HG02588 (cell line): ENCODE results near the gene RHBDD3.
"Not testable (repeated sequence)": the region's sequence is repeated elsewhere in the genome, so short reads cannot be mapped to it uniquely, and the experiment has no call there.

Source experiments
- ATAC-seq: cut with Tn5 transposase; IDR thresholded peaks from one replicate; pipeline ENCODE4 v1.9.1; 2021; ENCODE audit warnings: mild to moderate bottlenecking, moderate library complexity; ENCODE audit not compliant: unreplicated experiment

The RHBDD3 gene

DNA sequence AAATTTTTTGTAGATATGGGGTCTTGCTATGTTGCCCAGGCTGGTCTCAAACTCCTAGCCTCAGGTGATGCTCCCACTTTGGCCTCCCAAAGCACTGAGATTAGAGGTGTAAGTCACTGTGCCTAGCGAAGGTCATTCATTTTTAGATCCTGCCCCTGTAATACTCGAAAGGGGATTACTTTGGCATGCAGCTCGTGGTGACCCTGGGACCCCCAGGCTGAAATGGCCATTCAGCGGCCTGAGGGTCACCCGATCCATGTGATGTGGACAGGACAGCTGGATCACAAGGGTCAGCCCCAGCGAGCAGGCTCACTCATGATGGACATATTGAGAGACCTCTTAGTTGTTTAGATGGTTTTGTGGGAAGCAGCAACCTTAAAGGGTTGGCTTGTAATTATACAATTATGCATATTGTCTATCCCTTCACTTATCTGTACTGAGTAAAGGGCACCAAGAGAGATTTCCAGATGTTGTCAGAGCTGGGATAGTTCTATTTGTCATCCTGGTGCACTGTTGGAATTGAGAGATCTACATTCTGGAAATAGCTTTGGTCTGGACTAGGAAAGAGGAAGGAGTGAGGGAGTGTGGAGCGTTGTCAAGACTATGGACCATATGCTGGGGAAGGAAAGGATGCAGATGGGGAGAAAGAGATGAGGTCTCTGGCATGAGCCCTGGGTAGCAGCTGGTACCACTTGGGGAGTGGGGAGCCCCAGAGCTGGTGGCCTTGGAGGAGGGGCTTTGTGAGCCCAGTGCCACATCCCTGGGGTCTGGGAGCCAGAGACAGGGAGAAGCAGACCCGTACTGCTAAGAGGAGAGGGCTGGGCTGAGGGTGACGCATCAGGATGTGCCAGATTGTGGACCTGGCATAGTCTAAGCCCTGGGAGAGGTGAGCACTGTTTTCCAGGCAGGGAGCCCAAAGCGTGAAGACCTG is 15.5 kb downstream of the RHBDD3 start:
- no peak for ATAC-seq

DNA sequence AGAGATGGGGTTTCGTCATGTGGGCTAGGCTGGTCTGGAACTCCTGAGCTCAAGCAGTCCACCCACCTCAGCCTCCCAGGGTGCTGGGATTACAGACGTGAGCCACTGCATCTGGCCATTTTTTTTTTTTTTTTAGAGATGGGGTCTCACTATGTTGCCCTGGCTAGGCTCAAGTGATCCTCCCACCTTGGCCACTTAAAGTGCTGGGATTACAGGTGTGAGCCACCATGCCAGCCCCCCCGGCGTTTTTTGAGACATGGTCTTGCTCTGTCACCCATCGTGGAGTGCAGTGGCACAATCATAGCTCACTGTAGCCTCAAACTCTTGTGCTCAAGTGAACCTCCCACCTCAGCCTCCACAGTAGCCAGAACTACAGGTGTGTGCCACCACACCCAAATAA is 16.5 kb downstream of the RHBDD3 start:
- no peak for ATAC-seq

DNA sequence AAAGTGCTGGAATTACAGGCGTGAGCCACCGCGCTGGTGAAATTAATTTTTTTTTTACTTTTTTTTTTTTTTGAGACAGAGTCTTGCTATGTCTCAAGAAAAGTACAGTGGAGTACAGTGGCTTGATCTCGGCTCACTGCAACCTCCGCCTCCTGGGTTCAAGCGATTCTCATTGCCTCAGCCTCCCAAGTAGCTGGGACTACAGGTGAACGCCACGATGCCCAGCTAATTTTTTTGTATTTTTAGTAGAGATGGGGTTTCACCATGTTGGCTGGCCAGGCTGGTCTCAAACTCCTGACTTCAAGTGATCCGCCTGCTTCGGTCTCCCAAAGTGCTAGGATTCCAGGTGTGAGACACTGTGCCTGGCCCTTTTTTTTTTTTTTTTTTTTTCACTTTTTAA is 19.9 kb downstream of the RHBDD3 start:
- ATAC-seq = not testable (repeated sequence)

DNA sequence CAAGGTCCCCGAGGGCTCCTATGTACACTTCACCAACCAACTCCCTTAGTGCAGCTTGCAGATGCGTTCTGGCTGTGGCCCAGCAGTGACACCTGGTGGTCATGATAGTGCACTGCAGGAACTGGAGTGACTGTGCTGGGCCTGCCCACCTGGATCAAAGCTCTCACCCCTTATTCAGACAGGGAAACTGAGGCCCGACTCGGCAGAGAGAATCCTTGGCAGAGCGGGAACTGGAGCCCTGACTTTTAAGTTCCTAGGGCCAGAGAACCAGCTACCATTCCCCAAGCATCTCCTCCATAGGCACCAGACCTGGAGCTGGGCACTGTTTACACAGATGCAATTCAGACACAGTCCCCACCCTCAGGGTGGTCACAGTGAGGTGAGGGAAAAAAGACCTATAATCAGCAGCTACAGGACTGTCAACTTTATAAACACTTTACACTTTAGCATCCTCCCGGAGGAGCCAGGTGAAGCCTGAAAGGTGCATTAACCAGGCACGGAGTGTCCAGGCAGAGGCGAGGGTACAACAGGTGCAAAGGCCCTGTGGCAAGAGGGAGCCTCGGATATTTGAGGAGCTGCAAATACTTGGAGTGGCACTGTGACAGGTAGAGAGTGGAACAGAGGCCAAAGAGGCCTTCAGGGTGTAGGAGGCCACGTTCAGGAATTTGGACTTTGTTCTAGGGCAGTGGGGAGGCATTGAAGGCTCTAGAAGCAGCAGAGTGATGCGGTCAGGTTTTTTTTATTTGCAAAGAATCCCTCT is 22.0 kb downstream of the RHBDD3 start:
- no peak for ATAC-seq

DNA sequence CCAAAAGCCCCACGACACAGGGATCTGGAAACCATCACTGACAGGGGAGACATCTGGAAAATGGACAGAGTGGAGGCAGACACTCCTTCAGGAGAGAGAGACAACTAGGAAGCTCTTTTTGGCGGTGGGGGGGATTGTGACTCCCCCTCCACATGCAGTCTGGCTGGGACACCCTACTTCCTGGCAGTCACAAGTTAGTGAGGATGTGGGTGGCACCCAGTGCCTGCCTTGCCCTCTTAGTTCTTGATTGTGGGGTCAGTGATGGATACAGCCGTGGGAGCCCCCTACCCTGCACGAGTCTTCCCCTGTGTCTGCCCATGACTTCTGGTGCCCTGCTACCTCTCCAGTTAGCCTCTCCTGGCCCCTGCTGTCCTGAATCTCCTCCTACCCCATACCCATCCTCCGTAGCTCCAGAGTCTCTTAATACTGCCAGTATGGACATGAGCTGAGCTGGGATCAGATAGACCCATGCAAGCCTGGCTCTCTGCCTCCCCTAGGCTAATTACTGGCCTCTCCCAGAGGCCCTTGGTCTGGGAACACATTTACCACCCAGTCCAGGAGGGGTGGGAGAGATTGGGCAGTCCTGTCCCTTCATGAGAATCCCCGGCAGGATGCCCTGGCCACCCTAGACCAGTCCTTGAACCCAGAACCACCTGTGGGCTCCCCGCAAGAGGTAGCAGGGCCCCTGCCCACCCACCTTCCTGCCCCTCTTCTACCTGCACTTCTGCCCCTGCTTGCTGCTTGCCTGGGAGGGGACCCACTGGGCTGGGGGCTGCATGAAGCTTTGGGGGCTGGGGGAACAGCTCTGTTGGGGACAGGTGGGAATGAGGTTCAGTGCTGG is 22.8 kb downstream of the RHBDD3 start:
- no peak for ATAC-seq

DNA sequence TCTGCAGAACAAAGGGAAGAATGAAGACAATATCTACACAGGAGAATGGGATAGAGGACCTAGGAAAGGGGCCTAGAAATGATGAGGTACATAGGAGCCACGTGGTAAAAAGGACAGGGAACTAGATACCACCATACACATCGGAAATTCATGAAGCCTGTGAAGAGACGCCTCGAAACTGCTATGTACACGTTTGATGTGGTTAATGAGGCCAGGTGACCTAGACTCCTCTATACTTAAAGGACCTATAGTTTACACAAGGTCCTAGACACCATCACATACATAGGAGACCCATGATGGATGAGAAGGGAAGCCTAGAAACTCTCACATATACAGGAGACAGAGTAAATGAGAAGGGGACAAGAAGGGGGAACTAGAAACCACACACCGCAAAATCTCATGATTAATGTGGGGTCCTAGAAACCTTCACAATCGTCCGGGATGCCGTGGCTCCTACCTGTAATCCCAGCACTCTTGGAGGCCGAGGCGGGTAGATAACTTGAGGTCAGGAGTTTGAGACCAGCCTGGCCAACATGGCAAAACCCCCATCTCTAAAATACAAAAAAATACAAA is 23.8 kb downstream of the RHBDD3 start:
- no peak for ATAC-seq

DNA sequence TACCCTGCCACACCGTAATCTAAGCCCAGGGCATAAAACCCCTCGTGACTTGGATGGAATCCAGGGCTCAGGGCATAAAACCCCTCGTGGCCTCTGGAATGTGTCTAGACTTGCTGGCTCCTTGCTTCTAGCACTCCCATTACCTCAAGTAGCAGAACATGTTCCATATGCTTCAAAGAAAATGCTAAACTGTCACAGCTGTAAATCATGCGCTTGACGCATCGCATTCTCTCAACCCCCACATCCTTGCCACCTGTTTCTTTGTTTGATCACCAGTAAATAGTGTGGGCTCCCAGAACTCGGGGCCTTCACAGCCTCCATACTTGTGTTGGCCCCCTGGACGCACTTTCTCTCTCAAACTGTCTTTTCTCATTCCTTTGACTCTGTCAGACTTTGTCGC is 27.3 kb downstream of the RHBDD3 start:
- ATAC-seq = not testable (repeated sequence)

DNA sequence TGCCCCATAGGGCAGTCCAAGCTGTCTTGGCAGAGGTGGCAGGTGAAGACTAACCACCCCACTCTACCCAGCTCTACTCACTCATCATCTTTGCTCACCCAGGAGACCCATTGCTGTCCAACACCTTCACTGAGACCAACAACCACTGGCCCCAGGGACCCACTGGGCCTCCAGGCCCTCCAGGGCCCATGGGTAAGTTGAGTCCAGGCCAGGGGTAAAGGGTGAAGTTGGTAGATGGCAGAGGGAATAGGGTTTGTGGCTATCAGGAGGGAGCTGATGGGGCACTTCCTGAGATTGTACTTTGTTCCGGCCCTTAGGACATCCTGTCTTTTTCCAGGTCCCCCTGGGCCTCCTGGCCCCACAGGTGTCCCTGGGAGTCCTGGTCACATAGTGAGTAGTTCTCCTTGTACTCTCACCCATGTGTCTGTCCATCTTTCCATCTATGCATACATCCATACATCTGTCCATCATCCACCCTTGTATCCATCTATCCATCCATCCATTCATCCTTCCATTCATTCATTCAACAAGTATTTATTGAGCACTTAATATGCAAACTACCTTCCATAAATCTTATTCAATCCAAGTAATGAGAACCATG is 34.4 kb downstream of the RHBDD3 start:
- ATAC-seq = no peak

DNA sequence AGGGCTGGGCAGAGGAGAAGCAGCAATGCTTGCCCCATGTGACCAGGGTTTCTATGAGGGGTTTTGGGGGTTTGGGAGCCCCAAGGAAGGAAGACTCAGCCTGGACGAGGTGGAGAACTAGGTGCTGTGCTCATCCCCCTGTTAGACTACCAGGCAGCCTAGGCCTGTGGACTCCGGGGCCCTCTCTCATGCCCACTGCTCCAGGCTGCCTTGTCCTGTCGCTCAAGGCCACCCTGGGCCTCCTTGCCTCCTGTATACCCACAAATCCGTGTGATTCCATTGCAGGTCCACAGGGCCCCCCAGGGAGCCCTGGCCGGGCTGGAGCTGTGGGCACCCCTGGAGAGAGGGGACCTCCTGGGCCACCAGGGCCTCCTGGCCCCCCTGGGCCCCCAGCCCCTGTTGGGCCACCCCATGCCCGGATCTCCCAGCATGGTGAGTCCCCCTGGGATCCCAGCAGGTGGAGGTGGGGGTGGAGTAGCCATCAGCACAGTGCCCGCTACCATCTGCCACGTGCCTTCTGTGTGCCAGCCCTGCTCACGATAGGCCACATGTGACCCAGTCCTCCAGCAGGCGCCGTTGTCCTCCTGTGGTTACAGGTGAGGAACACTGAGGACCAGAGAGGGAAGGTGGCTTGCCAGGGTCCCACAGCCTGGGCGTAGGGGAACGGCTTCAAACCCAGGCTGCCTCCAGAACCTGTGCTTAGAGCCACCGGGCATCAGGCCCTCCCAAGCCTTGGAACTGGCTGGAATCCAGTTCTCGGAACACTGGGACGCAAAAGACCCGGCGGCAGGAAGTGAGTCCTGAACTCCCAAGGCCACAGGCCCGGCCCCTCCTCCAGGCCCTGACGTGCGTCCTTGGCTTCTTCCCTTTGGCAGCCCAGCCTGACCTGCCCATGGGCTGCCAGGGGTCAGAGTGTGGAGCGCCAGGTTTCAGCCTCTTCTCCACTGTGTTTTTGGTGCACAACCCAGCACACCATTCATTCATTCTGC is 35.5 kb downstream of the RHBDD3 start:
- no peak for ATAC-seq

DNA sequence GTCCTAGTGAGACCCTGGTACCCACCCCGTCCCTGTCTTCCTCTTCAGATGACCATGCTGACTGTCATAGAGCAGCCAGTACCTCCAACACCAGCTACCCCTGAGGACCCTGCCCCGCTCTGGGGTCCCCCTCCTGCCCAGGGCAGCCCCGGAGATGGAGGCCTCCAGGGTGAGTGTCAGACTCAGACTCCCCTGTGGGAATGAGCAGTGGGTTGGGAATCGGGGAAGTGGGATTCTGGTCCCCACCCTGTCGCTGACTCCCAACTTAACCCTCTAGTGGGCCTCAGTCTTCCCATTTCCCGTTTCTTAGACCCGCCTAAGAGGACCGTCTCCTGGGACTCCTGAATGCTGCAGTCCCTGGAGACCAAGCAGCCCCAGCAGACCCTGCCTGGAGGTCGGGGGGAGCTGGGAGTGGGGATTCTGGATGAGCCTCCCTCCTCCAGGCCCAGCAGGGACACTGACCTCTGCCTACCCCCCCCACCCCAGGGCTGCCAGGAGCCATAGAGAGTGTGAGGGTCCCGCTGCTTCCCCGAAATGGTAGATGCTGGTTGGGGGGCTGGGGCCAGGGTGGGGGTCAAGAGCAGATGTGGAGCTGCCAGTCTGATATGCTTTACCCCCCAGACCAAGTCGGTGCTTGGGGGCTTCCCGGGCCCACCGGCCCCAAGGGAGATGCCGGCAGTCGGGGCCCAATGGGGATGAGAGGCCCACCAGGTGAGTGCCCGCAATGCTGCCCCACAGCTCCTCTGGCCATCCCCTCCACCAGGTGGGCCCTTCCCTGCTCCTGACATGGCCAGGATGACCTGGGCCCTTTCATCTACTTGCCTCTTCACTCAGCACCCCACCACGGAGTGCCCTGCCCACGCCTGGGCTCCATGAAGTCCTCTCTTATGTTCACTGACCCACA is 36.6 kb downstream of the RHBDD3 start:
- ATAC-seq = no peak

DNA sequence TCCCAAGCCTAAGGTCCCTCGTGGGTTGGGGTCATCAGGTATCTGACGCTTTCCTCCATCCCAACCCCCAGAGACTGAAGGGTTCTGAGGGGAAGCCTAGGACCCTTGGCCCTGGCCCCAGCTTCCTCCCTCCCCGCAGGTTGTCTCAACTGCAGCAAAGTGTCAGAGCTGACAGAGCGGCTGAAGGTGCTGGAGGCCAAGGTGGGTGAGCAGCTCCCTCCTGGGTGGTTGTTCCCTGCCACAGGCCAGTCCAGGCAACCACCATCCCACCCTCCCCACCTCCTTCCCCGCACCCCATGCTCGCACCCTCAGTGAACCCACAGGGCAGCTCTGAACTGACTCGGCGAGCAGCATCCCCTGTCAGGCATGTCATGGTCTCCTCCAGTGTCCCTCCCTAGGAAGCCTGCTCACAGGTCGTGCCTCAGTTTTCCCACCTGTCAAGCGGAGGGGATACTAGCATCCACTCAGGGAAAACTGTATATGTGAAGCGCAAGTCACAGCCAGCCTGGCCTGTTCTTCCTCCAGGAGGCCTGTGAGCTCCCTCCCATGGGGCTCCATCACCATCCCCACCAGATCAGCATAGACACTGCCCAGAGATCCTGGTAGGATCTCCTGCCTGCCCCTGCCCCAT is 41.3 kb downstream of the RHBDD3 start:
- no peak for ATAC-seq

DNA sequence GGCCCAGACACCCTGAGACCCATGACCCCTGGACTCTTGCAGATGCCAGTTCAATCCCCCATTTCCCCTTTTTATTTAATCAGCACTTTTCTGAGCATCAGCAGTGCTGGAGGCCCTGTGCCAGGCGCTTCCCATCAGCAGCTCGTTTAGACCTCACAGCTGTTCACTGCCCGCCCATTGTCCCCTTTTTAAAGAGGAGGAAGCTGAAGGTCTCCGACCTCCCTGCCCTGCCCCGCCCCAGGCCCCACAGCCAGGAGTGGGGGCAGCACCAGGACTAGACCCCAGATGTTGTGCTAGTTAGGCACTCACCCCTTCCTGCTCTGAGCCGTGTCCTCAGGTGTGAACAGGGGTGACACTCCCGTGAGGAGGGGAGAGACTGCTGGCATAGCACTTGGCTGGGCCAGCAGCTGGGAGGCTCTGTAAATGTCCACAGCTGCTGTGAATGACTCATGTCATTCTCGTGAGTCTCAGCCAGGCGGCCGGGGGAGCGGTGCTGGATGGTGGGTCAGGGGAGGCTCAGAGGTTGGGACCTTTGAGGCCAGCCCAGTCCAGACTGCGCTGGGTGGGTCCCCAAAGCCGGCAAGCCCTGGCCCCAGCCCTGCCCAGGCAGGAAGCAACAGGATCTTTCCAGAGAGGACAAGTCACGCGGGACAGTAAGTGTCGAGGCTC is 42.2 kb downstream of the RHBDD3 start:
- no peak for ATAC-seq

DNA sequence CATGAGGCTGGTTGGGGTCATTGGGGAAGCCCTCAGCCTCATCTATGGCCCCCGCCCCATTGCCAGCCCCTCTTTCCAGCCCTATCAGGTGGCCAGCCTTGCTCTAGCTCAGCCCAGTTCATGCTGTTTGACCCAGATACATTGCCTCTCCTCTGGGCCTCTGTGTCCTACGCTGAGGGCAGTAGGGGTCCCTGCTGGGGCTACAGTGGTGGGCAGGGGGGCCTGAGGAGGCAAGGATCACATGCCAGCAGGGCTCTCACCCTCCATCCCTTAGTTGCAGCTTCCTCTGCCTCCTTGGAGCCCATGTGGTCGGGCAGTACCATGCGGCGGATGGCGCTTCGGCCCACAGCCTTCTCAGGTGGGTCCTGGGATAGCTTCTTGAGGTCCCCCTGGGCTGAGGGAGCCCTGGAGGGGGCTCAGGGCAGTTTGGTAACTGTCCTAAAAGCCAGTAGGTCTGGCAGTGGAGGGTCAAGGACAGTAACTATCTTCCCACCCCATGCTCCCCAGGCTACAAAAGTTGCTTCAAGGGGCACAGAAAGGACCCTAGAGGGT is 42.8 kb downstream of the RHBDD3 start:
- no peak for ATAC-seq

DNA sequence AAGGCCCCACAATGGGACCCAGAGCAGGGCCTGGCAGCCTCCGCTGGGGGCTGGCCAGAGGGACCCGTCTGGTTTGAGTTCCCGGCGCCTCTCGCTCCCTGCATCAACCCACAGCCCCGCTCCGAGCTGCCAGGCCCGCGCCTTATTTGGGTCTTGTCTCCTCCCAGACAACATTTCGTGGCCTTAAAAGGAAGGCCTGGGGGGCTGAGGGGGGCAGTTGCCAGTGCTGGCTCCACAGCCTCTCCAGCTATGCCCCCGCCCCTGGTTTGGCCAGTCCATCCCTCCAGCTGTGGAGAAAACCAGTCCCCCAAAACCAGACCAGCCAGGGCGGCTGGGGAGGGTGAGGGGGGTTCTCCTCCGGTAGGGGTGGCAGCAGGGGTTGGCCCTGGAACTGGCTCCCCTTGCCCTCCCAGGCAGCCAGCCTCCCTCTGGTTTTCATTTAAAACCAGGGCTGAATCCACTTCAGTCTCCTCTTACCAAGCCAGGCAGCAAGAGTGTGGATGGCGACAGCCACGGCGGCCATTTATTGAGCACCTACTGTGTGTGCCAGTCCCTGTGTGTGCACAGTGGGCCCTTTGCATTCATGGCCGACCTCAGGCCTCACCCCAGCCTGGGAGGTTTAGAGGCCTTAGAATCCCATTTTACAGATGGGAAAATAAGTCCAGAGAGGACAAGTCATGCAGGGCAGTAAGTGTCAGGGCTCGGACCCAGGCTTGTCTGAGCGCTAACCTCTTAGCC is 43.5 kb downstream of the RHBDD3 start:
- no peak for ATAC-seq

DNA sequence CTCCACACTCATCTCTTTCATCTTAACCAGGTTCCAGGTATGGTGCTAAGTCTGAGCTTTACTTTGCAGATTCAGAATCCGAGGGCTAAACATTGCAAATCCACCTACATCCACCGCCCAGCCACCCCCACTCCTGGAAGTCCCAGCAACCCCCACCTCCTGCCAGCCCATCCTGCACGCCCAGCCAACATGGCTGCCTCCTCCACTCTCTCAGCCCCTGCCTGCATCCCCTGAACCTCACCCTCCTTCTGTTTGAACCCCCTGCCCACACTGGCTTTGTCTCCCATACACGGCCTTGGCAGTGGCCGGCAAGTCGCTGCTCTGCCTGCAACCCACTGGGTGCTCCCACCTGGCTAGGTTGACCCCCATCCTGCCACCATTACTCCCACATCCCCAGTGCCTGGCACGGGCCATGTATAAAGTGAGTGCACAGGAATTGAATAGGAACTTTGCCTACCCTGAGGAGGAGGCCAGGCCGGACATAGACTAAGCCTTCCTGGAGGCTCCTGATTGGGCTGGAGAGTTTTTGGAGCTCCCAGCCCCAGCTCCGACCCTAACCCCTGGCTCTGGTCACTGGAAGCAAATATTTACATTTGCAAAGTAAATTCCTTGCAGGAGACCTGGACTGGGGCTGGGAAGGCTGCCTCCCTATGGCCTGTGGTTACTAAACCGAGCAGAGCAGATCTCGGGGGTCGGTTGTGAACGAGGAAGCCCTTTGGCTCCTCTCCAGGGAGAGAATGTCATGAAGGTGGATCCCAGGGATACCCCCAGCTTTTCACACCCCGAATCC is 47.7 kb downstream of the RHBDD3 start:
- no peak for ATAC-seq
